Stomach (tissue), 9 donors: ENCODE results near the gene VIPR2. TPM values are rescaled to one million over a fixed set of nuclear protein-coding genes. Genes with fewer than 3 reads are reported as not detected.

ENCODE experiments used
- DNase-seq, 2 donors: peaks; one replicate each; pipeline versions ENCODE4 v3.0.0 to v3.0.0-alpha.2; 2013 to 2019
- H3K27ac ChIP-seq, 5 donors: fragments of 200-600 bp in 4 of 5; sonication (generic) in 4 of 5; one replicate each; pipeline ENCODE4 v1.5.1; 2013 to 2019; ENCODE audit warnings: mild to moderate bottlenecking in 1 of 5, moderate library complexity in 1 of 5
- H3K27me3 ChIP-seq, 3 donors: fragments of 200-600 bp; sonication (generic); one replicate each; pipeline ENCODE4 v1.5.1; 2017 to 2019; ENCODE audit warnings: mixed run types in 1 of 3
- H3K36me3 ChIP-seq, 4 donors: fragments of 200-600 bp; sonication (generic); 1 replicate in 3 of 4; 2 replicates in 1 of 4; pipeline ENCODE4 v1.5.1; 2016 to 2019
- H3K4me1 ChIP-seq, 4 donors: fragments of 200-600 bp; sonication (generic); one replicate each; pipeline ENCODE4 v1.5.1; 2016 to 2019
- H3K4me3 ChIP-seq, 4 donors: fragments of 200-600 bp; sonication (generic) in 3 of 4; one replicate each; pipeline ENCODE4 v1.5.1; 2016 to 2019; ENCODE audit warnings: mild to moderate bottlenecking in 1 of 4
- H3K9me3 ChIP-seq, 4 donors: fragments of 200-600 bp; sonication (generic); one replicate each; pipeline ENCODE4 v1.5.1; 2016 to 2019
- EP300 ChIP-seq: sonication (generic); formaldehyde crosslinking; IDR thresholded peaks from one replicate; pipeline ENCODE4 v1.6.1; 2017; ENCODE audit warnings: antibody characterized with exemption
- POLR2A ChIP-seq, 4 donors: fragments of 450-650 bp; IDR thresholded peaks; one replicate each; pipeline ENCODE4 v1.6.1; 2016; ENCODE audit warnings: antibody characterized with exemption in 4 of 4, control low read depth in 2 of 4, mild to moderate bottlenecking in 1 of 4, moderate library complexity in 1 of 4
- POLR2AphosphoS5 ChIP-seq, 3 donors: sonication (generic); formaldehyde crosslinking; IDR thresholded peaks; one replicate each; pipeline ENCODE4 v1.6.1; 2016; ENCODE audit warnings: antibody characterized with exemption in 3 of 3
- WGBS, 5 donors: extraction: QIAGEN DNeasy Blood & Tissue Kit in 3 of 5; methylation state at CpG; one replicate each; pipeline versions ENCODE4 v1.1.5 to v1.1.7; 2013 to 2018; 5-methylcytosine and 5-hydroxymethylcytosine counted together
- intact Hi-C: fragments of 100-400 bp; cut with DNase I; formaldehyde crosslinking; loops from one replicate; pipeline ENCODE4 v1.15.1; 2023; ENCODE audit warnings: low total_unique reads
- polyA plus RNA-seq, 3 donors: library from polyadenylated mRNA; stranded (reverse); fragments of 200-250 nt; gene quantifications; one replicate each; pipeline ENCODE4 v1.2.3, GENCODE V29; 2013
- total RNA-seq, 5 donors: library from RNA; depleted of rRNA; stranded (reverse); fragments of >200 nt; gene quantifications; one replicate each; pipeline versions ENCODE4 v1.1.0 to v1.2.3, GENCODE V29; 2014 to 2016
- TF ChIP-seq, protein P1 (sequence below), 7 experiments: fragments of 450-650 bp in 4 of 7; fragments of 200-600 bp in 3 of 7; sonication (generic) in 3 of 7; IDR thresholded peaks; one replicate each; pipeline ENCODE4 v1.5.1; 2016 to 2019; ENCODE audit warnings: antibody characterized with exemption in 7 of 7, control low read depth in 2 of 7, mild to moderate bottlenecking in 1 of 7
- donor health status: healthy with polysubstance abuse.
- donor health status: Bipolar disorder and iron deficiency.
- donor health status: healthy.

VIPR2 gene
- total and polyA plus RNA-seq, 8 donors = 1.2 to 25.4 (median 4.6) TPM

DNA sequence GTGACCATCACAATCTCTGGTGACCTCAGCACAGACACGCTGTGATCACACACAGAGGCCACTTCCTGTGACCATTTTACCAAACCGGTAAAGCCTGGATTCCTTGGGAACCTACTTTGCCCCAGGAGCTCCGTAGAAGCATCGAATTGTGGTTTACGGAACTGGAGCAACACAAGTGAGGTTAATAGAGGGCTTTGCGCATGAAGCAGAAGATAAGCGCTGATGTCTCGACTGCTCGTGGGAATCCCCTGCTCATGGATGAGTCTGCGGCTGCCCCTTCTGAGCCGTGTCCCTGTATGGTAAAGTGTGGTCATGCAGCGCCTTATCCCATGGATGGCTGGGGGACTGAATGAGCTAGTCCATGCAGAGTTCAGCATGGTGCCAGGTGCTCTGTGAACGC is 53.6 kb downstream of the VIPR2 start:
- Histone ChIP-seq H3K36me3 (no peaks in the 10 kb centered on the region), H3K9me3 (no peaks in the 10 kb centered on the region), H3K27me3 (no peaks in the 10 kb centered on the region), H3K27ac (no peak overlapping the region), H3K4me1 (peaks cover 0 to 9% (median 1%) of the 10 kb centered on the region in 4 donors), H3K4me3 (no peak overlapping the region)
- TF ChIP-seq, protein P1, sequence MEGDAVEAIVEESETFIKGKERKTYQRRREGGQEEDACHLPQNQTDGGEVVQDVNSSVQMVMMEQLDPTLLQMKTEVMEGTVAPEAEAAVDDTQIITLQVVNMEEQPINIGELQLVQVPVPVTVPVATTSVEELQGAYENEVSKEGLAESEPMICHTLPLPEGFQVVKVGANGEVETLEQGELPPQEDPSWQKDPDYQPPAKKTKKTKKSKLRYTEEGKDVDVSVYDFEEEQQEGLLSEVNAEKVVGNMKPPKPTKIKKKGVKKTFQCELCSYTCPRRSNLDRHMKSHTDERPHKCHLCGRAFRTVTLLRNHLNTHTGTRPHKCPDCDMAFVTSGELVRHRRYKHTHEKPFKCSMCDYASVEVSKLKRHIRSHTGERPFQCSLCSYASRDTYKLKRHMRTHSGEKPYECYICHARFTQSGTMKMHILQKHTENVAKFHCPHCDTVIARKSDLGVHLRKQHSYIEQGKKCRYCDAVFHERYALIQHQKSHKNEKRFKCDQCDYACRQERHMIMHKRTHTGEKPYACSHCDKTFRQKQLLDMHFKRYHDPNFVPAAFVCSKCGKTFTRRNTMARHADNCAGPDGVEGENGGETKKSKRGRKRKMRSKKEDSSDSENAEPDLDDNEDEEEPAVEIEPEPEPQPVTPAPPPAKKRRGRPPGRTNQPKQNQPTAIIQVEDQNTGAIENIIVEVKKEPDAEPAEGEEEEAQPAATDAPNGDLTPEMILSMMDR (IDR thresholded peaks at IDR 0.05) = no peak
- no peak for TF ChIP-seq POLR2AphosphoS5 (IDR thresholded peaks at IDR 0.05)
- no peak for TF ChIP-seq POLR2A (IDR thresholded peaks at IDR 0.05)
- no peak for TF ChIP-seq EP300
- 84 to 91% (median 87%) methylated on average over 13 of the region's 13 CpGs for WGBS, 5 donors
- intact Hi-C loops = no loop called here
- peak in 1 of 2 donors; percentile 1 for DNase-seq

DNA sequence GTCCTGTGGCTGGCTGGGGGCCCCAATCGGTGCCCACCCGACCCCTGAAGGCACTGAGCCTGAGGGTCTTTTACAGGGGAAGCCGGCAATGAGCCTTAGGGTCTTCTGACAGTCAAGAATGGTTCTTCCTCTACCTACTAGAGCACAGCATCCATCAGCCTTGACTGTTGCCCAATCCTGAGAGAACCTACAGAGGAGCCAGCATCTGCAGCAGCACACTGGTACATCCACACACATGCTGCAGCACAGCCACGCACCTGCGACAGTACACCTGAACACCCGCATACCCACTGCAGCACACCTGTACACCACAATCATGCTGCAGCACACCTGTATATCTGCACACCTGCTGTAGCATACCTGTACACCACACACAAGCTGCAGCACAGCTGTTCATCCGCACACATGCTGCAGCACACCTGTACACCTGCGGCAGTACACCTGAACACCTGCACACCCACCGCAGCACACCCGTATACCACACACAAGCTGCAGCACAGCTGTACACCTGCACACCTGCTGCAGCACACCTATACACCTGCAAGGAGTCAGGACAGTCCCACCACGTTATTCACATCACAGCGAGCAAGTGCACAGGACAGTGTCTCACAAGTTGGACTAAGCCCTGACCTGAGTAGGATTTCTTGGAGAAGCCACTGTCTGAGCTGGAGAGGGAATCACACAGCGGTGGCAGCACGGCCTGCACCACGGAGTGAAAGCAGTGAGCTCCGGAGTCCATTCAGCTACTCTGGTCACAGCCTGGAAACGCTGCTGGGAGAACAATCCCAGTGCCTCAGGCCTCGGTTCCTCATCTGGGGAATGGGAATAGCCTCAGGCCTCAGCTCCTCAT is 56.4 kb downstream of the VIPR2 start:
- intact Hi-C loops = no loop called here
- DNase-seq = no peak

GRCh38 chr7:159086301-159086925 is 58.3 kb downstream of the VIPR2 start:
- no peaks in the 10 kb centered on the region for H3K27me3 ChIP-seq
- no peak for TF ChIP-seq POLR2A (IDR thresholded peaks at IDR 0.05)
- TF ChIP-seq, protein P1 (IDR thresholded peaks at IDR 0.05) = no peak
- TF ChIP-seq EP300 = no peak
- TF ChIP-seq POLR2AphosphoS5 (IDR thresholded peaks at IDR 0.05) = no peak
- no peak overlapping the region for H3K4me3 ChIP-seq
- H3K4me1 ChIP-seq = peaks cover 0 to 8% (median 0%) of the 10 kb centered on the region in 4 donors
- H3K9me3 ChIP-seq = no peaks in the 10 kb centered on the region
- DNase-seq = no peak
- H3K36me3 ChIP-seq = no peaks in the 10 kb centered on the region
- H3K27ac ChIP-seq = no peak overlapping the region
- intact Hi-C loops = no loop called here
- 76 to 88% (median 86%) methylated on average over 8 to 10 of the region's 10 CpGs for WGBS, 5 donors

More for the DNA sequence above, 56.4 kb downstream of the VIPR2 start:
- H3K4me3 ChIP-seq = no peak overlapping the region
- no peaks in the 10 kb centered on the region for H3K27me3 ChIP-seq
- H3K27ac ChIP-seq = no peak overlapping the region
- WGBS, 5 donors = 86 to 90% (median 86%) methylated on average over 18 of the region's 18 CpGs
- peaks cover 0 to 8% (median 3%) of the 10 kb centered on the region in 4 donors for H3K4me1 ChIP-seq
- H3K36me3 ChIP-seq = no peaks in the 10 kb centered on the region
- TF ChIP-seq POLR2AphosphoS5 (IDR thresholded peaks at IDR 0.05) (no peak), EP300 (no peak), POLR2A (IDR thresholded peaks at IDR 0.05) (no peak)
- TF ChIP-seq, protein P1 (IDR thresholded peaks at IDR 0.05) = no peak
- no peaks in the 10 kb centered on the region for H3K9me3 ChIP-seq

DNA sequence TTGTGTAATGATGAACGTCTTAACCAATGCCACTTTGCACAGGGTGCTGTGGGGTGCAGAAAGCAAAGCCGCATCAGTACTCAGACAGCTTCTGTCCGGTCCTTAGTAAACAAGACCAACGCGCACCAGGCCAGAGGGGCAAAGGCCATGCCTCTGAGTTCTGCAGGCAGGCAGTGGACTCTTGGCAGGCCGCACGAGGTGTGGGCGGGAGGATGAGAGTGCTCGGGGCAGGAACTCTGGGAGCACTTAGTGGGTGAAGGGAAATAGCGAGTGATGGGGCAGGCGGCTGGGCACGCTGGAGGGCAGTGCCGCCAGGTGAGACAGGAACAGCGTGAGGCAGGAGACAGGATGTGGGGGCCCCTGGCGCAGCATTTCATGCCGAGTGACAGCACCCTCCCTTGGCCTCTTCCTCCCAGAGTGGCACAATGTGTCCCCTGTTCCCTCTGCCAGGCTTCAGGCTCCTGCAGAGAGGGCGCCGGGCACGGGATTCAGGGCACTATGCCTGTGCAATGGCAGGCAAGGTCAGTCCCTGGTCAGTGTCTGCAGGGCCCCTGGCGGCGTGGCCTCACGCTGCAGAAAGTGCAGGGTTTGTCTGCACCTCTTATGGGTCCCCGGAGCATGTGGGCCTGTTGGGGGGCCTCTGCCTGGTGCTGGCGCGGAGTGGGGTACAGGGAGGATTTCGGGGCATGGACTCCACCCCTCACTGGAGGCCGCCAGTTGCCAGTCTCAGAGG is 60.4 kb downstream of the VIPR2 start:
- H3K4me3 ChIP-seq = no peak overlapping the region
- 75 to 84% (median 78%) methylated on average over 27 of the region's 27 CpGs for WGBS, 5 donors
- intact Hi-C loops = no loop called here
- H3K27me3 ChIP-seq = no peaks in the 10 kb centered on the region
- no peaks in the 10 kb centered on the region for H3K36me3 ChIP-seq
- TF ChIP-seq EP300 (no peak), POLR2A (IDR thresholded peaks at IDR 0.05) (no peak), POLR2AphosphoS5 (IDR thresholded peaks at IDR 0.05) (no peak)
- TF ChIP-seq, protein P1 (IDR thresholded peaks at IDR 0.05) = no peak
- DNase-seq = no peak
- no peak overlapping the region for H3K27ac ChIP-seq
- H3K4me1 ChIP-seq = peaks cover 0 to 8% (median 0%) of the 10 kb centered on the region in 4 donors
- no peaks in the 10 kb centered on the region for H3K9me3 ChIP-seq
